Cardiac muscle cell (in vitro differentiated cells and primary cell): Measurements from ENCODE around the gene TP53. TPM values are rescaled to one million over a fixed set of nuclear protein-coding genes. Genes with fewer than 3 reads are reported as not detected.

Source experiments
- DNase-seq, 2 donors: peaks; one replicate each; pipeline versions ENCODE4 v3.0.0 to v3.0.0-alpha.2; 2010 to 2017; ENCODE audit warnings: low read depth in 1 of 2, low spot score in 1 of 2
- H3K27ac ChIP-seq: fragments of 200-600 bp; sonication (generic); 2 replicates; pipeline ENCODE4 v1.5.1; 2016
- H3K27me3 ChIP-seq: fragments of 200-600 bp; sonication (generic); 2 replicates; pipeline ENCODE4 v1.6.0; 2016; ENCODE audit warnings: control low read depth
- H3K36me3 ChIP-seq: fragments of 200-600 bp; sonication (generic); 2 replicates; pipeline ENCODE4 v1.5.1; 2016; ENCODE audit warnings: control low read depth
- H3K4me1 ChIP-seq: fragments of 200-600 bp; sonication (generic); 2 replicates; pipeline ENCODE4 v1.8.1; 2017; ENCODE audit warnings: low read depth, mild to moderate bottlenecking, mixed run types
- H3K4me3 ChIP-seq: fragments of 200-600 bp; sonication (generic); 2 replicates; pipeline ENCODE4 v1.5.1; 2016; ENCODE audit warnings: mild to moderate bottlenecking
- H3K9me3 ChIP-seq: fragments of 200-600 bp; sonication (generic); 2 replicates; pipeline ENCODE4 v1.5.1; 2017; ENCODE audit warnings: low read depth, mild to moderate bottlenecking, control low read depth
- polyA plus RNA-seq: library from polyadenylated mRNA; unstranded; fragments of >200 nt; fragmentation: Nextera tagmentation; extraction: Ambion mirVana; gene quantifications from 2 replicates; pipeline ENCODE4 v1.2.1, GENCODE V29; 2016
- total RNA-seq: library from RNA; depleted of rRNA; stranded (reverse); fragments of >200 nt; gene quantifications from 2 replicates; pipeline ENCODE4 v1.2.3, GENCODE V29; 2016
- TF ChIP-seq, protein P1 (sequence below): IDR thresholded peaks from 2 replicates; pipeline ENCODE4 v1.5.1; 2012; ENCODE audit warnings: low read depth, mild to moderate bottlenecking, low read length

Gene TP53
- total and polyA plus RNA-seq, 2 experiments from 2014 or later, result 25.4 to 28.9 TPM

DNA sequence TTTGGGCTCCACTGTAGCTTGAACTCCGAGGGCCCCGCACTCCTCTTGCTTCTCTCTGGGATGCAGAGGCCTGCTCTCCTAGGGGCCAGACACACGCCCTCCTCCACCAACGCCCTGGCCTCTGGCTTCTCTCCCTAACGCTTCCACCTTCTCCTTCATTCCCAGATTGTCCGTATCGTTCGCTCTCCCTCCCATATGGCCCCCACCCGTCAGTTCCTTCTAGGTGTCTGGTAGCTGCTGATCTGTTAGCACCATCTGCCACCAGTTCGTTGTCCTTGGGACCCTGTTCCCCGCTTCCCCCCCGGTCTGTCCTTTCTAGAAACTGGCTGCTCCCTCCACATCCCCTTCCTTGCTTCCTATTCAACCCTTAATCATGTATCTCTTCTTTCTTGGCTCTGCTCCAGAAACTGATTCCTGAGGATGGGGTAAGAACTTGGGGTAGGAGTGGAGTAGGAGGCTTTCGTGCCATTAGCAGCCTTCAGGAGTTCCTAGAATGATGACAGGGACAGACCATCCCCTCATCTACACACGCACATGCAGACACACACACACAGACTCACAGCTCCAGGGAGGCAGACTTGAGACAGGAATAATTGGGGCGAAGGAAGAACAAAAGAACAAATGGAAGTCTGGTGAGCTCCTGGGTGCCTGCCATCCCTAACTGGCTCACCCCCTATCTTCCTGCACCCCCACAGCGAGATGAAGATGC lies 32.3 kb downstream of the TP53 start:
- H3K27me3 ChIP-seq, result no peaks in the 10 kb centered on the region
- no peaks in the 10 kb centered on the region for H3K9me3 ChIP-seq
- no peak overlapping the region for H3K4me3 ChIP-seq
- peak overlapping the region; percentile 87 for H3K27ac ChIP-seq
- DNase-seq, result peak in 1 of 2 donors; percentile 59
- peaks cover 32% of the 10 kb centered on the region for H3K4me1 ChIP-seq
- H3K36me3 ChIP-seq, result peaks cover 2% of the 10 kb centered on the region
- TF ChIP-seq, protein P1, sequence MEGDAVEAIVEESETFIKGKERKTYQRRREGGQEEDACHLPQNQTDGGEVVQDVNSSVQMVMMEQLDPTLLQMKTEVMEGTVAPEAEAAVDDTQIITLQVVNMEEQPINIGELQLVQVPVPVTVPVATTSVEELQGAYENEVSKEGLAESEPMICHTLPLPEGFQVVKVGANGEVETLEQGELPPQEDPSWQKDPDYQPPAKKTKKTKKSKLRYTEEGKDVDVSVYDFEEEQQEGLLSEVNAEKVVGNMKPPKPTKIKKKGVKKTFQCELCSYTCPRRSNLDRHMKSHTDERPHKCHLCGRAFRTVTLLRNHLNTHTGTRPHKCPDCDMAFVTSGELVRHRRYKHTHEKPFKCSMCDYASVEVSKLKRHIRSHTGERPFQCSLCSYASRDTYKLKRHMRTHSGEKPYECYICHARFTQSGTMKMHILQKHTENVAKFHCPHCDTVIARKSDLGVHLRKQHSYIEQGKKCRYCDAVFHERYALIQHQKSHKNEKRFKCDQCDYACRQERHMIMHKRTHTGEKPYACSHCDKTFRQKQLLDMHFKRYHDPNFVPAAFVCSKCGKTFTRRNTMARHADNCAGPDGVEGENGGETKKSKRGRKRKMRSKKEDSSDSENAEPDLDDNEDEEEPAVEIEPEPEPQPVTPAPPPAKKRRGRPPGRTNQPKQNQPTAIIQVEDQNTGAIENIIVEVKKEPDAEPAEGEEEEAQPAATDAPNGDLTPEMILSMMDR, result no peak

DNA sequence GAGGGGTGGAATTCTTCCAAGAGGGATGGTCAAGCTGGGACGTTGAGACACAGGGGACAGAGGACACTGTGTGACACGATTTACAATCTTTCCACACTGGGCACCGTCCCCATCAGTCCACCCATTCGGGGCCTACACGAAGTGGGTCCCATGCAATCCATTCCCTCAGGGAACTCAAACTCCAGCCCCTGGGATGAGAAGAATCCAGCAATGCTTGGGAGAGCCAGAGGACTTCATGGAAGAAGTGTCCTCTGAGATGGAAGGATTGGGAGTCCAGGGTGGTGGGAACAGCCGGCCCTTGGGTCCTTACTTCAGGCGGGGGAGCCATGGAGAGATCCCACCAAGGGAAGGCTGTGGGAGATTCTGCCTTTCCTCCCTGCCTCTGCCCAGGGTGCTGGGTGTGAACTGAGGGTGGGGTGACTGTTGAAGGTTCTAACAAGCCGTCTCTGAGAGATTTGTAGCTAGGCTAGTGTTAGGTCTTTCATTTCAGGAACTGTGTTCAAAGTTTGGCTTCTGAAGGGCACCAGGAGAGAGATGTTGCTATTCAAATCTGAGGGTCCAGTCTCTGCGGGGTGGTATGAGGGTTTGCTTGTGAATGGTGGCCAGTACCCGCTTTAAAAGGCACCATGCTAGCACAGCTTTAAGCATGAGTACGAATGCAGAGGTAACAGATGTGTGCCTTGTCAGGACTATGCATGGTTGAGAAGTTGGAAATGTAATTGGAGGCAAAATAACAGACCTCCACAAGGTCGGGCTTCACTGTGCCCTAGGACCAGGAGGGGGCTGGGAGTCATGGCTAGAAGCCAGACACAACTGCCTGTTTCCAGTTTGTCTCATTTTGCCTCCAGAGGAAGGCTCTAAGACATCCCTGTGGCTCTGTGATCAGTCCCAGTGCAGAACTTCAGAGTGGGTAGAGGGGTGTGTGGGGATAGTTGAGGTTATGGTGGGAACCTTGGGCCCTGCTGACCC lies 34.6 kb downstream of the TP53 start:
- no peak for DNase-seq
- Histone ChIP-seq H3K9me3 (no peaks in the 10 kb centered on the region), H3K4me1 (peaks cover 30% of the 10 kb centered on the region), H3K27ac (peak overlapping the region; percentile 82), H3K27me3 (no peaks in the 10 kb centered on the region), H3K36me3 (peaks cover 2% of the 10 kb centered on the region), H3K4me3 (peak overlapping the region; percentile 83)
- TF ChIP-seq, protein P1, result no peak

DNA sequence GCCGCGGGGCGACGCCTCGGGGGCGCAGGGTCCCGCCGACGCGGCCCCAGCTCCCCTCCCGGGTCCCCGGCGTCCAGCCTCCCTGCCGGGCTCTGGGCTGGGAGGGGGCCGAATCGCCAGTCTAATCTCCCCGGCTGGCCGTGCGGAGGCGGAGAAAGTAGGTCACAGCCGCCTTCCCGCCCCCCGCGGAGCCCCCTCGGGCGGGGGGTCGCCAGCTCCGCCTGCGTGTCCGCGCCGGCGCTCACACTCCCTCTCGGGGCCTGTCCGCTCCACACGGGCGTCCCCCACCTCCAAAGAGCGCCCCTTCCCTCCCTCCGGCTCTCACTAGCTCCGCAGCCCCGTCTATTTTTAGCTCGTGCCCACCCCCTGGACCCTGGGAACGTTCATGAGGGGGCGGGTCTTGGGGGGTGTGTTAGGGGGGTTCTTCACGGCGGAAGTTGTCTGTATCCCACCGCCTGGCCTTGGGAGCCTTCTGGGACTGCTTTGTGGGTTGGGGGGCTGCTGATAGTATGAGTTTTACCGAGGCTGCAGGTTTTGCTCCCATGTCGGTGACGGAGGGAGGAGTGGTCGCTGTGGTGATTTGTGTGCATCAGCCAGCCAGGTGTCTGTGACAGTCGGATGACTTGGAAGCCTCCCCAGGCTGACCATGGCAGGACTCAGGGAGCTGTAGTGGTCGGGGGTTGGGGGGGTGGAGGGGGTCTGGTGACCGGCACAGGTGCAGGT lies 35.5 kb downstream of the TP53 start:
- H3K27ac ChIP-seq, result peak overlapping the region; percentile 82
- H3K4me1 ChIP-seq, result peaks cover 23% of the 10 kb centered on the region
- DNase-seq, result peak in 1 of 2 donors; percentile 88
- H3K9me3 ChIP-seq, result no peaks in the 10 kb centered on the region
- no peaks in the 10 kb centered on the region for H3K27me3 ChIP-seq
- H3K36me3 ChIP-seq, result peaks cover 2% of the 10 kb centered on the region
- TF ChIP-seq, protein P1, result no peak
- H3K4me3 ChIP-seq, result peak overlapping the region; percentile 83

DNA sequence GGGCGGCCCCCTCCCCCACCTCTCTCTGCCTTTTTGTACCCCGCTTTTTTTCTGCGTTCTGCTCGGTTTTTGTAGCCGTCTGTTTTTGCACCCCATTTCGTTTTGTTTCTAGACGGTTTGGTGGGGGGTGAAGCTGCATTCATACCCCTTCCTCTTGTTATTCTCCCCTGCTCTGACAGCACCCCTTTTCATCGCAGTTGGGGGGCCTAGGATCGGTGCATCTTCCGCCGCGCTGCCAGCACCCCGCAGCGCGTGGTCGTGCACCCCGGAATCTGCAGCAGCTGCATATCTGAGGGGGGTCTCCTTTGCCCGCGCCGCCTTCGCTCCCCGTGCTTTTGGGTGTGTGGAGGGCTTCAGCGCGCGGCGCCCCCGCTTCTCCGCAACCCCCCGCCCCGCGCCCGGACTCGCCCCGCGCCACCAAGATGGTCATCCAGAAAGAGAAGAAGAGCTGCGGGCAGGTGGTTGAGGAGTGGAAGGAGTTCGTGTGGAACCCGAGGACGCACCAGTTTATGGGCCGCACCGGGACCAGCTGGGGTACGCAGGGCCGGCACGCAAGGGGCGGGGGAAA lies 36.1 kb downstream of the TP53 start:
- Histone ChIP-seq H3K27me3 (no peaks in the 10 kb centered on the region), H3K9me3 (no peaks in the 10 kb centered on the region), H3K27ac (peak overlapping the region; percentile 82), H3K36me3 (peaks cover 2% of the 10 kb centered on the region), H3K4me1 (peaks cover 17% of the 10 kb centered on the region), H3K4me3 (peak overlapping the region; percentile 83)
- TF ChIP-seq, protein P1, result no peak
- no peak for DNase-seq
